HG02623 (cell line): ENCODE data around the gene KHDC4.

Source experiments
- ATAC-seq: cut with Tn5 transposase; IDR thresholded peaks from one replicate; pipeline ENCODE4 v1.9.1; 2021; ENCODE audit warnings: moderate library complexity; ENCODE audit not compliant: unreplicated experiment

The KHDC4 gene

GRCh38 chr1:155877945-155878344 lies 56.3 kb downstream of the KHDC4 start:
- ATAC-seq: no peak

- no peak for ATAC-seq
These were observed 60.4 kb downstream of the KHDC4 start for GRCh38 chr1:155873860-155874259.

GRCh38 chr1:155872527-155872926 lies 61.7 kb downstream of the KHDC4 start:
- ATAC-seq: no peak

- ATAC-seq: no peak
These were observed 62.8 kb downstream of the KHDC4 start for GRCh38 chr1:155871390-155871789.

GRCh38 chr1:155867766-155868165 lies 66.4 kb downstream of the KHDC4 start:
- no peak for ATAC-seq

GRCh38 chr1:155864393-155864792 lies 69.8 kb downstream of the KHDC4 start:
- no peak for ATAC-seq
